Left lung (tissue), 10 donors: Measurements from ENCODE around the gene TNIK. TPM values are rescaled to one million over a fixed set of nuclear protein-coding genes. Genes with fewer than 3 reads are reported as not detected.
A peak's percentile ranks its signal among the peaks of the same experiment; 100 is the strongest.

Source experiments
- ATAC-seq: fragments of 200-7000 bp; cut with Tn5 transposase; one replicate; pipeline ENCODE4 v1.9.1; 2020; ENCODE audit warnings: moderate library complexity
- DNase-seq, 4 donors: peaks; one replicate each; pipeline ENCODE4 v3.0.0-alpha.2; 2013 to 2020
- H3K27ac ChIP-seq, 2 donors: fragments of 200-600 bp; sonication (generic) in 1 of 2; one replicate each; pipeline versions ENCODE4 v1.5.0 to v1.8.0; 2020 to 2021
- H3K27me3 ChIP-seq, 2 donors: fragments of 200-600 bp; sonication (generic) in 1 of 2; one replicate each; pipeline versions ENCODE4 v1.5.0 to v1.8.0; 2020 to 2021
- H3K36me3 ChIP-seq, 2 donors: fragments of 200-600 bp; sonication (generic) in 1 of 2; one replicate each; pipeline versions ENCODE4 v1.5.0 to v1.8.0; 2020 to 2021
- H3K4me1 ChIP-seq, 2 donors: fragments of 200-600 bp; one replicate each; pipeline ENCODE4 v1.8.0; 2021
- H3K4me3 ChIP-seq, 2 donors: fragments of 200-600 bp; sonication (generic) in 1 of 2; one replicate each; pipeline versions ENCODE4 v1.5.0 to v1.8.0; 2020 to 2021; ENCODE audit warnings: mild to moderate bottlenecking in 1 of 2
- H3K9me3 ChIP-seq, 2 donors: fragments of 200-600 bp; sonication (generic) in 1 of 2; one replicate each; pipeline versions ENCODE4 v1.5.0 to v1.8.0; 2020 to 2021
- intact Hi-C, 2 donors: fragments of 100-400 bp; cut with DNase I; formaldehyde crosslinking; loops; one replicate each; pipeline versions ENCODE4 v1.11.2 to v1.14.2; 2022
- polyA plus RNA-seq, 6 donors: library from polyadenylated mRNA; unstranded; fragments of 120-200 nt; gene quantifications; one replicate each; pipeline ENCODE4 v1.2.1, GENCODE V29; 2013; ENCODE audit not compliant: insufficient read length in 6 of 6
- total RNA-seq, 2 donors: library from RNA; stranded (reverse); fragmentation: NEBNext Ultra II Directional; extraction: Animal tissue kit (Norgen Biotek cat#: 25700); gene quantifications; one replicate each; pipeline ENCODE4 v1.2.1, GENCODE V29; 2021
- TF ChIP-seq, protein P1 (sequence below), 2 donors: fragments of 200-600 bp; sonication (generic) in 1 of 2; IDR thresholded peaks; one replicate each; pipeline versions ENCODE4 v1.5.0 to v1.8.0; 2021; ENCODE audit warnings: antibody characterized with exemption in 2 of 2
- donor health status: DM: no; HTN: yes; CAD: no.
- donor health status: DM: no; HTN: no; CAD: no.

Gene TNIK
- total and polyA plus RNA-seq, 8 donors = 14.8 to 42.0 (median 17.4) TPM

GRCh38 chr3:171189394-171190080 lies 270.7 kb downstream of the TNIK start:
- intact Hi-C loops = loop anchor here in 1 of 2 donors (10.0 kb wide), 1 partner anchor 375 kb away; no protein-coding TSS in a partner anchor
- Histone ChIP-seq H3K4me1 (peaks cover 0 to 3% of the 10 kb centered on the region in 2 donors), H3K4me3 (no peak overlapping the region), H3K9me3 (no peaks in the 10 kb centered on the region), H3K27me3 (no peaks in the 10 kb centered on the region), H3K36me3 (no peaks in the 10 kb centered on the region), H3K27ac (no peak overlapping the region)
- TF ChIP-seq, protein P1, sequence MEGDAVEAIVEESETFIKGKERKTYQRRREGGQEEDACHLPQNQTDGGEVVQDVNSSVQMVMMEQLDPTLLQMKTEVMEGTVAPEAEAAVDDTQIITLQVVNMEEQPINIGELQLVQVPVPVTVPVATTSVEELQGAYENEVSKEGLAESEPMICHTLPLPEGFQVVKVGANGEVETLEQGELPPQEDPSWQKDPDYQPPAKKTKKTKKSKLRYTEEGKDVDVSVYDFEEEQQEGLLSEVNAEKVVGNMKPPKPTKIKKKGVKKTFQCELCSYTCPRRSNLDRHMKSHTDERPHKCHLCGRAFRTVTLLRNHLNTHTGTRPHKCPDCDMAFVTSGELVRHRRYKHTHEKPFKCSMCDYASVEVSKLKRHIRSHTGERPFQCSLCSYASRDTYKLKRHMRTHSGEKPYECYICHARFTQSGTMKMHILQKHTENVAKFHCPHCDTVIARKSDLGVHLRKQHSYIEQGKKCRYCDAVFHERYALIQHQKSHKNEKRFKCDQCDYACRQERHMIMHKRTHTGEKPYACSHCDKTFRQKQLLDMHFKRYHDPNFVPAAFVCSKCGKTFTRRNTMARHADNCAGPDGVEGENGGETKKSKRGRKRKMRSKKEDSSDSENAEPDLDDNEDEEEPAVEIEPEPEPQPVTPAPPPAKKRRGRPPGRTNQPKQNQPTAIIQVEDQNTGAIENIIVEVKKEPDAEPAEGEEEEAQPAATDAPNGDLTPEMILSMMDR (IDR thresholded peaks at IDR 0.05) = no peak
- no peak for ATAC-seq
- no peak for DNase-seq

DNA sequence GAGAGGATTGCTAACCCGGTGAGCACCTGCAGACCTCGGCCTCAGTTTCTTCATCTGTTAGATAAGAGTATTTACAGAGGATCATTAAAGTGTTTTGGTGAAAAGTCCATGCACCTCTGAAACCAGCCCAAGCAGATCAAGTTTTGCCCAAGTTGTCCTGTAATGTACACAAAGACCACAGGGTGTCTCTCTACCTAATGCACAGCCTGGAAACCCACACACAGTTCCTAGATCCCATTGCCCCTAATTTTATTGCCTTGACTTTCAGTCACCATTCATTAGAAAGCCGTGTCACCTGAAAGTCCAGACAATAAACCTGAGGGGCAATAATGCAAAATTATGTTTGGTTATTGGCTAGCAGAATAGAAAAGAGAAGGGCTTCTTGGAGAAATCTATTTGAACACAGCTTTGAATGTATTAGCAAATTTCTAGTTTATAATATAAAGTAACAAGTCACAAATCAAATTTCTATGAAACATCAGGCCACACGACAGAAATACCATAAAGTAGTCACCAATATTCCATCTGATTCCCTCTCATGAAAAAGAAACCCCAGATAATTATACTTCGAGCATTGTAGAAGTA lies 272.4 kb downstream of the TNIK start:
- DNase-seq = peak in 1 of 4 donors; percentile 47
- peak; percentile 90 for ATAC-seq
- intact Hi-C loops = loop anchor here in 1 of 2 donors (10.0 kb wide), 1 partner anchor 377 kb away; no protein-coding TSS in a partner anchor
- Histone ChIP-seq H3K27me3 (no peaks in the 10 kb centered on the region), H3K27ac (no peak overlapping the region), H3K36me3 (no peaks in the 10 kb centered on the region), H3K4me3 (no peak overlapping the region), H3K9me3 (no peaks in the 10 kb centered on the region), H3K4me1 (peaks cover 0 to 3% of the 10 kb centered on the region in 2 donors)
- TF ChIP-seq, protein P1 (IDR thresholded peaks at IDR 0.05) = peak; percentile 36 to 50

GRCh38 chr3:171186817-171187500 lies 273.2 kb downstream of the TNIK start:
- intact Hi-C loops = loop anchor here in 1 of 2 donors (10.0 kb wide), 1 partner anchor 378 kb away; no protein-coding TSS in a partner anchor
- peaks cover 0 to 3% of the 10 kb centered on the region in 2 donors for H3K4me1 ChIP-seq
- H3K4me3 ChIP-seq = no peak overlapping the region
- DNase-seq (no peak), ATAC-seq (peak; percentile 13)
- H3K27me3 ChIP-seq = no peaks in the 10 kb centered on the region
- TF ChIP-seq, protein P1 (IDR thresholded peaks at IDR 0.05) = no peak
- no peaks in the 10 kb centered on the region for H3K9me3 ChIP-seq
- H3K36me3 ChIP-seq = no peaks in the 10 kb centered on the region
- no peak overlapping the region for H3K27ac ChIP-seq

GRCh38 chr3:171186383-171186782 lies 273.8 kb downstream of the TNIK start:
- Histone ChIP-seq H3K27me3 (no peaks in the 10 kb centered on the region), H3K4me3 (no peak overlapping the region), H3K27ac (no peak overlapping the region), H3K4me1 (peaks cover 0 to 3% of the 10 kb centered on the region in 2 donors), H3K36me3 (no peaks in the 10 kb centered on the region), H3K9me3 (no peaks in the 10 kb centered on the region)
- TF ChIP-seq, protein P1 (IDR thresholded peaks at IDR 0.05) = no peak
- DNase-seq = no peak
- intact Hi-C loops = loop anchor here in 1 of 2 donors (10.0 kb wide), 1 partner anchor 378 kb away; no protein-coding TSS in a partner anchor
- peak; percentile 48 for ATAC-seq

DNA sequence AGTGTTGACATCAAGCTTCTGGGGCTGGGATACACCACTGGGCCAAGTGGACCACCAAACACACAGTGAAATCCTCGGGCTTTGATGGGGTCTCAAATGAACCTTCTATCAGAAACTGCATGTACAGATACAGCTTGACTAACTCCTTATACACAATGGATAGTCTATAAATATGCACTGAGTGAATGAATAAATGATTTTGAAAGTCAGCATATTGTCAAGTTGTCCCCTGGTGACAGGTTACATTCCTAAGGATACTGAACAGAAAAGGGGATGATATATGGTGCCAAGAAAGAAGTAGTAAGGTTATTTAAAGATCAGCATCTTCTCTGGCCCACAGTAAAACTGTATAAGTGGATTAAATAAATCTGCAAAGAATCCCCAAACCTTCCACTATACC lies 274.2 kb downstream of the TNIK start:
- no peaks in the 10 kb centered on the region for H3K9me3 ChIP-seq
- H3K27me3 ChIP-seq = no peaks in the 10 kb centered on the region
- H3K4me3 ChIP-seq = no peak overlapping the region
- ATAC-seq = no peak
- intact Hi-C loops = loop anchor here in 1 of 2 donors (10.0 kb wide), 1 partner anchor 379 kb away; no protein-coding TSS in a partner anchor
- DNase-seq = no peak
- H3K27ac ChIP-seq = no peak overlapping the region
- TF ChIP-seq, protein P1 (IDR thresholded peaks at IDR 0.05) = no peak
- H3K36me3 ChIP-seq = no peaks in the 10 kb centered on the region
- peaks cover 0 to 3% of the 10 kb centered on the region in 2 donors for H3K4me1 ChIP-seq
